GM21367 (cell line): ENCODE data around the gene ZNF311.

Experiments used
- ATAC-seq: cut with Tn5 transposase; IDR thresholded peaks from one replicate; pipeline ENCODE4 v1.9.1; 2021; ENCODE audit not compliant: unreplicated experiment

Gene ZNF311

GRCh38 chr6:29005183-29005885 lies at the start of gene ZNF311:
ZNF311 (minus strand) TSS chr6:29005315; CDS start chr6:29003954, 1,361 bp downstream.
- ATAC-seq, result no peak

GRCh38 chr6:29051680-29052079 lies 46.6 kb upstream of the ZNF311 start:
- ATAC-seq, result no peak

GRCh38 chr6:29045075-29045474 lies 40.0 kb upstream of the ZNF311 start, which contains the start of gene OR2W1:
OR2W1 (minus strand) TSS chr6:29045175; CDS start chr6:29045175, 0 bp downstream.
- ATAC-seq, result no peak

GRCh38 chr6:29035951-29036350 lies 30.8 kb upstream of the ZNF311 start:
- ATAC-seq, result no peak

GRCh38 chr6:29028821-29029220 lies 23.7 kb upstream of the ZNF311 start:
- ATAC-seq, result no peak

DNA sequence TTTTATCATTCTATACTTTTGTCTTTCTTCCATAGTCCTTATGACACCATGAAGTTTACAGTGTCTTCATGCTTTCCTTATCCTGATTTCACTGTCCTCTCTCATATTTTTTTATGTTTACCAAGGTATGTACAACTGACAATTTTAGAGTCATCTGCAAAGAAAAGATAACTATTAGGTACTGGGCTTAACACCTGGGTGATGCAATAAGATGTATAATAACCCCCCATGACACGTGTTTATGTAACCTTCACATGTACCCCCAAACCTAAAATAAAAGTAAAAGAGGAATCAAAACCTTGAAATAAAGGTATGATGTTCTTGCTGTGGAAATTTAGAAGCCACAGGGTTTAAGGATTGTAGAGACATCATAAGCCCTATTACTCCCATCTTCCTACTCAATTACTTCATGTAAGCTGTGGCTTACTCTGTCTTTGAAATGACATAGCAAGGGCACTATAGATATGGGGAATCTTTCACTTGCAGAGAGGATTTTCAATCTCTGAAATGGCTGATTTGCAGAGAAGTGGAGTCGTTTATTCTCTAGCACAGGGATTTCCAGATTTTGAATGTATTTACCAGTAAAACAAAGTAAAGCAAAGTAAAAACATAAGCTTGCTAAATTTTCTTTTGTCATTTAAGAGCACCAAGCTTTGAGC lies 20.9 kb upstream of the ZNF311 start:
- no peak for ATAC-seq

DNA sequence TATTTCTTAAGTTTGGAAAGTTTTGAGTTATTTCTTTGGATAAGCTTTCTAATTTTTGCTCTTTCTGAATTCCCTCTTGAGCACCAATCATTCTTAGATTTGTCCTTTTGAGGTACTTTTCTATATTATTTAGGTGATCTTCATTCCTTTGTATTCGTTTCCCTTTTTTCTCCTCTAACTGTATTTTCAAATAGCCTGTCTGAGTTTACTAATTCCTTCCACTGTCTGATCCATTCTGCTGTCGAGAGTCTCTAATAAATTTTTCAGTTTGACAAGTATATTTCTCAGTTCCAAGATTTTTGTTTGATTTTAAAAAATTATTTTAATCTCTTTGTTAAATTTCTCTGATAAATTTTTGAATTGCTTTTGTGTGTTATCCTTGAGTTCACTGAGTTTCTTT lies 16.3 kb upstream of the ZNF311 start:
- ATAC-seq, result no peak

DNA sequence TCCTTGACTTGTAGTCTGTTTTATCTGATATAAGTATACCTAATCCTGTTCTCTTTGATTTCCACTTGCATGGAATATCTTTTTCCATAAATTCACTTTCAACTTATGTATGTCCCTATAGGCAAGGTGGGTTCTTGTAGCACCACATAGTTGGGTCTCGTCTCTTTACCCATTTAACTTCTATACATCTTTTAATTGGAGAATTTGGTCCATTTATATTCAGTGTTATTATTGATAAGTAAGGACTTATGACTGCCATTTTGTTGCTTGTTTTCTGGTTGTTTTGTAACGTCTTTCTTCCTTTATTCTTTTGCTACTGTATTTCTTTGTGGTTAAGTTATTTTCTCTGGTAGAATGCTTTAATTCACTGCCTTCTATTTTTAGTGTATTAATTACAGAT lies 14.5 kb upstream of the ZNF311 start:
- ATAC-seq, result no peak

GRCh38 chr6:29017428-29017802 lies 12.3 kb upstream of the ZNF311 start:
- no peak for ATAC-seq

DNA sequence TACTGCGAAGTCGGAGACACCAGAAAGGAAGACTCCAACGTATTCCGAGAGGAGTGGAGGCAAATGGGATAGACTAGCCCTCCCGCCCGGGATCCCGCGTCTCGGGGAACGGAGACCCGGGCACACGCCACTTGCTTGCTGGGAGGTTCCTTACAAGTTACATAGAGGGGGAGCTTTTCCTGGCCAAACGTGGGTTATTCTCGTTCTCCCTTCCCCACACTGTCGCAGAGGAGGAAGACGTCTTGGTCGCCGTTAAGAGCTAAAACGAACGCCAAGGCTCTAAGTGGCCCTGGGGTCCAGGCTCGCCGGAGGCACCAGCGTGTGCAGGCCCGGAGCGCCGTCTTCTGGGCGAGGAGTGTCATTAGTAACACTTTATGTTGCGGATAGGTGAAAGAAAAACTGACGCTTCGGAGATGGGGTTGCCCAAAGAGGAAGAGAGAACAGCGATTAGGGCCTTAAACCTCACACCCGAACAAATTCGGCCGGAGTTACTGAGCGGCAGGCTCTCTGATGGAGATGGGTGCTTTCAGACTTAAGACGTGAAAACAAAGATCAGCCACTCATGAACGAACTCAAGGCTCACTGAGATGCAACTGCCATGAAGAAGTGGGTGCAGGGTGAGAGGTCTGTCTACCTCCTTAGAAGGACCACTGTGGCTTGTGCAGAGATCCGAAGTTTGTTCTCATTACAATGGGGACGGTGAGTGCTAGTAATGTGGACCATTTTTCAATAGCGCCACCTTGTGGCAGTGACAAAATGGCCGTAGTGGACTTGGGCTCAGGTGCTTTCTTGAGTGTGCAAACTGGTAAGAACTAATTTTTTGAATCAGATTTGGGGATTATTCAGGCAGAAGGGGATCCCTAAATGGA lies 11.7 kb upstream of the ZNF311 start:
- ATAC-seq, result peak; percentile 77

DNA sequence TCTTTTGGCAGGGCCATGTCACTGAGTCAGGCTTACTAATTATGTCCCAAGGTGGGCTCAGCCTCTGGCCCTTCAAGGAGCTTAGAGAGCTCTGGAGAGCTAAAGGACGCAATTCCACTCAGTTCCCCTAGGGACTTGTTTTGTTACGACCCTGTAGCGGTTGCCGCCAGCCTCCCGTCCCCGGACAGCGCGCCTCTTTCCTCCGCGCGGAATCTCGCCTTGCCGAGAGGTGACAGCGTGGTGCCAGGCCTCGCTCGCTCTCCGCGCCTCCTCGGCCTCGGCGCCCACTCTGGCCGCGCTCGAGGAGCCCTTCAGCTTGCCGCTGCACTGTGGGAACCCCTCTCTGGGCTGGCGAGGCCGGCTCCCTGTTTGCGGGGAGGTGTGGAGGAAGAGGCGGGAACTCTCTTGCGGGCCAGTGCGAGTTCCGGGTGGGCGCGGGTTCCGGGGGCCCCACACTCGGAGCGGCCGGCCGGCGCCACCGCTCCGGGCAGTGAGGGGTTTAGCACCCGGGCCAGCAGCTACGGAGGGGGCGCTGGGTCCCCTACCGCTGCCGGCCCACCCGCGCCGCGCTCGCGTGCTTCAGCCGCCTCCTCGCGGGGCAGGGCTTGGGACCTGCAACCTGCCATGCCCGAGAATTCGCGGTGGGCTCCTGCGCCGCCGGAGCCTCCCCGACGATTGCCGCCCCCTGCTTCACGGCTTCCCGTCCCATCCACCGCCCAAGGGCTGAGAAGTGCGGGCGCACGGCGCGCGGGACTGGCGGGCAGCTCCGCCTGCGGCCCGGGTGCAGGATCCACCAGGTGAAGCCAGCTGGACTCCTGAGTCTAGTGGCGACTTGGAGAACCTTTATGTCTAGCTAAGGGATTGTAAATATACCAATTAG lies 9.9 kb upstream of the ZNF311 start:
- ATAC-seq, result no peak

GRCh38 chr6:29011276-29011734 lies 6.2 kb upstream of the ZNF311 start:
- no peak for ATAC-seq

DNA sequence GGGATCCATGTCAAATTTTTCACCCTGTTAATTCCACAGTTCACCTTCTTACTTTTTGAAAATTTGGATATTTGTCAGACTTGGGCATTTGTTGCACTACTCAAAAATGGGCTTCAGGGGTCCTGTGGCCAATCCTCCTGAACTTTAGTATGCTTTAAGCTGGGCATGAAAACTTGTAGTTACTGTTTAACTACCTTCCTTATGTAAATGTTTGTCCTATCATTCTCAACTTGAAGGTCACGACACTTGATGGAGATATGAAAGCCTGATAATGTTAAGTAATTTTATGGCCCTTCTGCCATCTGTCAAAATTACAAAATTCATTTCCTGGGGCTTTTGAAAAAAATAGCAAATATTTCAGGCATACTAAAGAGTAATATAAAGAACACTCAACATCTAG lies 4.2 kb upstream of the ZNF311 start:
- no peak for ATAC-seq

GRCh38 chr6:29008089-29008488 lies 3.0 kb upstream of the ZNF311 start:
- no peak for ATAC-seq

DNA sequence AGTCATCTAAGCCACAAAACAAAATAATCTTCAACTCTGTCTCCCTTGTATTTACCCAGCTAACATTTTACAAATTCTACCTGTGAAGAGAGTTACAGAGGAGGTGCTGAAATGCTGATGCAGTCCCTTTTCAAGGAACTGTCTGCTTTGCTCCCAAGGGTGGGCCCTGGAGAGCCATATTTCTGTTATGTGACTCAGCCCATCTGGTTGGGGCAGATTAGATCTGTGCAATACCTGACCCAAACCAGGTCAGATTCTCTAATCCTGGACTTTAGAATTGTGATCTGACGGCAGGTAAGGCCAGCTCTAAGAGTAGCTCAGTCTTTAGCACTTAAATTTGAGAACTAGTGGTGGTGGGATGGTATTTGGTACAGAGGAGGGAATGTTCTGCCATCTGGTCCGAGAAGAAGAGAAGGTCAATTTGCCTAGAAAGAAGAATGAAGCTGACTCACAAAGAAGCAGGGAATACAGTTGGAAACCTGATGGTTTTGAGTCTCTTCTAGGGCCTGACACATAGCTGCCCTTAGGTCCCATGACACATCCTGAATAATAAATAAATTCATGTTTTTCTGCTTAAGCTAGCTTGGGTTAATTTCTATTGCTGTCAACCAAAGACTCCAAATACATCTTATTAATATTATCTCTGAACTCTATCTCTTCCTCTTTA lies 8.1 kb downstream of the ZNF311 start:
- no peak for ATAC-seq

DNA sequence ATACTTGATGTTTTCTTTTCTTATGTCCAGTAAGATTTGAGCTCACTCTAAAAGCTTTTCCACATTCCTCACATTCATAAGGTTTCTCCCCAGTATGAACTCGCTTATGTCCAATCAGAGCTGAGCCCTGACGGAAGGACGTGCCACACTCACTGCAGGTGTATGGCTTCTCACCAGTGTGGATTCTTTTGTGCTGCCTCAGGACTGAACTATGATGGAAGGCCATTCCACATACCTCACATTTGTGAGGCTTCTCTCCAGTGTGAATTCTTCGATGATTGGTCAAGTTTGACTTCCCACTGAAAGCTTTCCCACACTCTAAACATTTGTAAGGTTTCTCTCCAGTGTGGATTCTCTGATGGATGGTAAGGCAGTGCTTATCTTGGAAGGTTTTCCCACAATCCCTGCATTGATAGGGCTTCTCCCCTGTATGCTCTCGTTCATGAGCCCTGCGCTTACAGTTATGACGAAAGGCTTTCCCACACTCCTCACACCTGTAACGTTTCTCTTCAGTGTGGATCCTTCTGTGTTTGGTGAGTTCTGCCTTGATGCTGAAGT lies 9.9 kb downstream of the ZNF311 start:
- ATAC-seq, result no peak

DNA sequence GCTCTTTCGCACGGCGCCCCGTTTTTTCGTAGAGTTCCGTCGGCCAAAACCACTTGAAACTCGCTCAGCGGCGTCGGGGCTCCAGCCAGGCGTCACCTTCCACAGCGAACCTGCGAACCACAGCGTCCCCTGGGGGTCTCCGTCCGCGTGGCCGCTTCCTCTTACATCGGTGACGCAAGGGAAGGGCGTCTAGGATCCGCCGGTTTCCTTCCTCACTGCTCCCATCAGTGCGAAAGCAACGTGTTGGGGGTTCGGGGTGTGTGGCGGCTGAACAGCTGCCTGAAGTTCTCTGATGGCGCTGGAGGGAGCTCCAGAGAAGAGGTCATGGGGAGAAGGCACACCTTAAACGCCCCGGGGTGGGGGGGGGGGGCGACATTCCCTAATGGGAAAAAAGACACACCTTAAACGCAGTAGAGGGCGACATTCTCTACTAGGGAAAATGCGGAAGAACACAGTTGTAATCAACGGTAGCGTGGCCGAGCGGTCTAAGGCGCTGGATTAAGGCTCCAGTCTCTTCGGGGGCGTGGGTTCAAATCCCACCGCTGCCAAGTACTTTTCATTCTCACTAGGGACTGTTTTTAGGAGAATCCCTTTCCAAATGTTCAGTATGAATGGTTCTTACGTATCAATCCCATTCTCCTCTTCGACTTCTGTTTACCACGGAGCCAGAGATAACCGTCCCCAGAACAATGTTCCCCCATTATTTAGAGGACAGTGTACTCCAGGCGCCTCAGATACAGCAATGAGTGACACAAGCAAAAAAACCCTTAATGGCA lies 16.4 kb downstream of the ZNF311 start:
- ATAC-seq, result no peak

DNA sequence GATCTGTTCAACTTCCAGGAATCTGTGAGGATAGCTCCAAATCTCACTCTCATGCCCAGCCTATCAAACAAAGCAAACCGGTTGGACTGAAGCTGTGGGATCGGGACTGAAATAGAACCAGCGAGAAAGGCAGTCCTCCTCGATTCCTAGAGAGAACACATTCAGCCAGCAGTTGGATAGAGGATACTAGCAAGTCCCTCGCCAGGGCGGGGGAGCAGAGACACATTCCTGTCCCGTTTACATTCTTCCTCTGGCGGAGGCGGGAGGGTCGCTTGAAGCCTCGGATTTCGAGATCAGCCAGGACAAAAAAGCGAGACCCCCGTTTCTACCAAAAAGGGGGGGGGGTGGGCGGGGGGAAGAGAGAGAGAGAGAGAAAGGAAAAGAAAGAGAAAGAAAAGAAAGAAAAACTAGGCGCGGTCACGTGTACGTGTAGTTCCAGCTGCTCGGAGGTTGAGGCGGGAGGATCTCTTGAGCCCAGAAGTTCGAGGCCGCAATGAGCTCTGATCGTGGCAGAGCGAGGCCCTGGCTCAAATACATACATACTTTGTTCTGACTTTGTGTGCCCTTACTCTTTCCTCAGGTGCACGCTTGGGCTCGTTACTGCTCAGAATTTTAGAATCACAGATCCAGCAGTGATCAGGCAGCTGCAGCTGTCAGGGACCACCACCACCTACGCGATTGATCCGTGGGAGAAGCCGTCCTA lies 19.5 kb downstream of the ZNF311 start:
- ATAC-seq, result no peak
